Activated CD4-positive, alpha-beta T cell treated with anti-CD3 and anti-CD28 coated beads, Interleukin-2, Interleukin-4, amounts not matched to agents 100 ng/mL and 50 ng/mL, durations not matched to agents 16 hours and 8 hours (primary cell): ENCODE data around the gene CLDN17.

Source experiments
- DNase-seq: peaks from one replicate; pipeline ENCODE4 v3.0.0-alpha.2; 2020; ENCODE audit warnings: low spot score

CLDN17 gene, protein sequence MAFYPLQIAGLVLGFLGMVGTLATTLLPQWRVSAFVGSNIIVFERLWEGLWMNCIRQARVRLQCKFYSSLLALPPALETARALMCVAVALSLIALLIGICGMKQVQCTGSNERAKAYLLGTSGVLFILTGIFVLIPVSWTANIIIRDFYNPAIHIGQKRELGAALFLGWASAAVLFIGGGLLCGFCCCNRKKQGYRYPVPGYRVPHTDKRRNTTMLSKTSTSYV

DNA sequence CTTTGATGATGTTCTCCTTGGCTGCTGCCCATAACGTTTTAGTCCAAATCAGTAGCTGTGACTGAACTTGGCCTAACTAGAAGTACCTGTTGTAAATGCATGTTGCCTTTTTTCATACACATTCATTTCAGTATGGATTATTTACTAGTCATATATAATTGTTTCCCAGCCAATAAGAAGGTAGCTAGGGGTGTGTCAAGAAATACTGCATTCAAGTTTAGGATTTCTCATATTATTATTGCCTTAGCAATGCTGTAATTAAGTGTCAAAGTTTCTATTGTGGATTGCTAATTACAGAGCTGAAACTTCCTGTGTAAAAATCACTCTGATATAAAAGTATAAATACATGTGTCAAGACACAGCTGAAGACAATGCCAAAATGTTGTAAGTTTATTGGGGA is at the start of gene CLDN17:
CLDN17 (minus strand) TSS at position 101 of the 400 bp plus-strand sequence. CDS start 188 bp downstream, outside the sequence.
- DNase-seq: no peak

DNA sequence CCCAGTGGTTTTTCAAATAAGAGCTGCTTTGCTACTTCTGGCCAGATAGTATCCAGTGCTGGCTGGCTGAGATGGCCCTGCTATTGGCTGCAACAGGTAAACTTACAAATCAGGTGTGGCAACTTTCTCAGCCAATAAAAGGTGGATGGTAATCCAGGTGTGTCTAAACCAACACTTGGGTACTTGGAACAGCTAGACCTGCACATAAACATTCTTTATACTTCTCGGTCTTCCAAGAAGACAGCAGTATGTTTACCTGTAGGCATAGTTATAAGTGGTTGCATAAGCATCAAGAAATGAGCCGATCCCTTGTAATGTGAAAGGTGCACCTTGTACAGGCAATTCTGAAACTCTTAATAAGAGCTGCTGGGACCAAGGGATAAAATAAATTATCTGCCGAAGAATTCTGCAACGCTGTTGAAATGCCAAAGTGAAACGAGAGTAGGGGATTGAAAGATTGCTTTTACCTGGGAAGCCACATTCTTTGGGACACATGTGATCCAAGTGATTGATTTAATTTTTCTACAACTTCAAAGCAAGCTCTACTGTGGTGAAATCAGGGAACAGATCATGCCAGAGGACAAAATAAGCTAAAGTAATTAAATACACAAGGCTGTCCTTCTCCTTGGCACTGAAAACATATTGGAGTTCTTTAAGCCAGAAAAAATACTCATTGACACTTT is 49.6 kb upstream of the CLDN17 start, which contains the start of gene CLDN8:
CLDN8 (minus strand) TSS at position 57 of the 683 bp plus-strand sequence. CDS start 172 bp downstream, outside the sequence.
- no peak for DNase-seq

DNA sequence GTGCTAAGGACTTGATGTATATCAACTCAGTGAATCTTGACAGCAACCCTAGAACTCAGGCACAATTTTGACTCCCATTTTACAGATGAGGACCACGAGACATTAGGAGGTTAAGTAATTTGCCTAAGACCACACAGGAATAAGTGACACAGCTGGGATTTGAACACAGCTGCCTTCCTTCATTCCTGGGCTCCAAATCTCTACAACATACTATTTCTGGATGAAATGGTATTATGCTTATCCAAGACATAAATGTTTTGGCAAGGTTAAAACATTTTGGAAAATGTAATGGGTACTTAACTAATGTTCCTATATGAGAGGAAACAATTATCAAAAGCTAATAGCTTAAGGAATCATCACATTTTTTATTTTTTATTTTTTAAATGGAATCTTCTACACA is 44.5 kb upstream of the CLDN17 start:
- no peak for DNase-seq

DNA sequence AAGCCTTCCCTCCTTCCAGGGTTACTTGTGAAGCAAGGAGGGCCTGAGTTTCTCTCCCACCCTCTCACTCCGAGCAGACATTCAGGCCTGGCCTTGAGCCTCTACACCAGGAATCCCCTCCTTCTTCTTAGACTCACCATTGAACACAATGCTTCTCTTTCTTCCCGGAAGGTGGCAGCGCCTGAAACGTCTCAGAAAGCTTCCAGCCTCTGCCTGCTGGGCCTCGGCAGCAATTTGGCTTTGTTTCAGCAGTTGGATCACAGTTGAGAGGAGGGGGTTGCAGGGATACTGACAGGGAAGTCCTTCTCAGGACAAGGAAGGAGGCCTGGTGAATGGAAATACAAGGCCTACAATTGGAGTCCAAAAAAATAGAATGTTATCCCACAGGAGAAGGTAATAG is 43.0 kb upstream of the CLDN17 start:
- no peak for DNase-seq

DNA sequence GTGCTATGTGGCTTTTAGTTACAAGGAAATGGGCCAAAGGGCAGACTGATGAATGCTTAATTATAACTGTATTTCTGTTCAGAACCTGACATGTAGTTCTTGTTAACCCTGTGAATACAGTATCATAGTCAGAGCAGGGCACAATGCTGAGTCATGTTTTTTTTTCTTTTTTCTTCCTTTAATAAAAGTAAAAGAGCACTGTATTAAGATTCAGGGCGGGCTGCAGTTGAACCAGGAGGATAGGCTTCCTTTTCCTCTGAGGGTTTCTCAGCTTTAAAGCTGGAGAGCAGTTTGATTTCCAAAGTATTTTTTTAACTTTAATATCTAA is 40.6 kb upstream of the CLDN17 start:
- DNase-seq: no peak

DNA sequence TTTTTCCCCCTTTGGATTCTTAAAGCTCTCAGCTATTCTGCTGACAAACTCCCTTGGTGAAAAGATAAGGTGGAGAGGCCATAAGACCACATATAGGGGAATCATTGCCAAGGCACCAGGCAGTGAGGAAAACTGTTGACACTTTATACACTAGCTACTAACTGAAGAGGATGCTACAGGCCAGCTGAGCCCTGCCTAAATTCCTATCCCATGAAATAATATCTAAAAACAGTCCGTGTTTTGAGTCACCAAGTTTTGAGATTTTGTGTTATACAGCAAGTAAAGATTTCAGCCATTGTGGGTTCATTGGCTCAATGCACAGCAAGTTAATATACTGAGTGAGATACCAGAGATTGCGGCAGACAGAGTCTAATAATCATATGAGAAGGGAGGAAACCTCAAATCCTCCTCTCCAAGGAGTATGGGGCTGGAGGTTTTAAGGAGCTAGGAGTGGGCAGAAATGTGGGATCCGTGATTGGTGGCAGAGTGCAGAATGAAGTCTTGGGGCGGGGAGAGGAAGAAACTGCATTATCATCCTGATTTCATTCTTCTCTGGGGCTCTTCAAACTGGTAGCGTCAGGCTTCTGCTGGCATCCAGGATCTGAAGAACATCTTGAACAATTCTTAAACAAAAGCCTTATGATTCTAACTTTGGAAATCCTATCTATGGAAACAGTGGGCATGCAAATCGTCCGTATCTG is 40.1 kb upstream of the CLDN17 start:
- DNase-seq: no peak

DNA sequence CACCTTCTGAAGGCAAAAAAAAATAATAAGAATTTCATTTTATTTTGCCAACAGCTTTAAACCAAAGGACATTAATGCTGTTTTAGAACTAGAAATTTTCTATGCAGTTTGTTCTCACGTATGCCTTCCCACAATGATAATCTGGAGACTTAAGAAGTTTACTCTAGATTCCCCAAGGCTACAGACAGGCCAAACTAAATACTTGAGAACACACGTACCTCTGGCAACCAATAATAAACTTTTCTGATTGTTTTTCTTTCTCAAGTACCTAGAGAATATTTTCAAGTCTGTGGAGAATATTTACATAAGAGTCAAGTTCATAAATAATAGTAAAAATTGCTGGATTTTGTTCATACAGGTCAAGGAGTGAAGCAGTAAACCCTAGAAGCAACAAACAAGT is 33.4 kb upstream of the CLDN17 start:
- no peak for DNase-seq

DNA sequence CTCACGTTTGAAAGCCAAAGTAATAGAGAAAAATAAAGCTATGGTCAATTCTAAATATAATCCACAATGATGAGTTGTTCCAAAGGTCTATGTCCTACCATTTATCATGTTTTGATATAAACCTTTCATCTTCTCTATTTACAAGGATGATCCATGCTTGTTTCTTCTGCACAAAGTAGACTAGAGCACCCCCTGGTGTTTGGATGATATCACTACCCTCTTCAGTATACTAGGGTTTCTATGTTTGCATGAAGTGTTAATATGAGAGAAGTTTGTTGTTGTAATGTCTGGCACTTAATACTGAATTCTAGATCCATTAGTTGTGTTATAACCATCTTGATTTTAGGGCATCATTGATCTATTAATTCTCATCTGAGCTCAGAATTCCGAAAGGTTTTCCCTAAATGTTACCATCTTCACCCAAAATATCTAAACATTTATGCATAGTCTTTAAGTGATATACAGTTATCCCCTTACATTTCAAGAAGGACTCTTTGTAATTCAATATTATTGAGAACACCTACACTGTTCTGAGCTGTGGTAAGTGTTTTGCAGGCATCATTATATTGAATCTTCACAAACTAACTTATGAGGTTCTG is 28.2 kb upstream of the CLDN17 start:
- peak; percentile 33 for DNase-seq

DNA sequence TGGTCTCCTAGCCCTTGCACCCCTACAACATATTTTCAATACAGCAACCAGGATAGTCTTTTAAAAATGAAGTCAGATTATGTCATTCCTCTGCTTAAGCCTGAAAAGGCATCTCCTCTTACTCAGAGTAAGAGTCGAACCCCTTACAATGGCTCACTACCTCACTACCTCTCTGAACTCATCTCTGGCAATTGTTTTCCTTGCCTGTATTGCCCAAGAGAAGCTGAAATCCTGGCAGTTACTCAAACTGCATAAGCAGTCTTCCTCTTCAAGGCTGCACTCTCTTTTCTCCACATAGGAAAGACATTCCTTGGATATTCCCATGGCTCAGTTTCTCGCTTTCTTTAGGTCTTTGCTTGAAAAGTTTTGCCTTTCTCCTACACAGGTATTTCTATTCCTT is 26.6 kb upstream of the CLDN17 start:
- DNase-seq: no peak

DNA sequence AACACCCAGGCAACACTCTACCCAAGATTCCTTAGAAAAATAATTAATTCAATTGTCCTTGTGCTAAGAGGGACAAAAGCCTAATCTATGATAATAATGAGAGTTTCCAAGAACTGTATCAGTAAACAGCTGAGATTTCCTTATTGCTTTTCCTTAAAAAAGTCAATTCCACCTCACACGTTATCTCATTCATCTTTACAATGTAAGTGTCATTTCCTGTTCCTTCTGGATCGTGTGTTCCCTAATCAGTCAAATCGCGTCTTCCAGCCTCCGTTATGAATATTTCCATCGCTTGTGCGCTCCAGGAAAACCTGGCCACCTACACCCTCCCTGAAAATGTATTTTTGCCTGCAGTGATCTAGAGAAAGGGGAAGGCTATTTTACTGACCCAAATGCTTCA is 23.9 kb upstream of the CLDN17 start:
- DNase-seq: no peak

DNA sequence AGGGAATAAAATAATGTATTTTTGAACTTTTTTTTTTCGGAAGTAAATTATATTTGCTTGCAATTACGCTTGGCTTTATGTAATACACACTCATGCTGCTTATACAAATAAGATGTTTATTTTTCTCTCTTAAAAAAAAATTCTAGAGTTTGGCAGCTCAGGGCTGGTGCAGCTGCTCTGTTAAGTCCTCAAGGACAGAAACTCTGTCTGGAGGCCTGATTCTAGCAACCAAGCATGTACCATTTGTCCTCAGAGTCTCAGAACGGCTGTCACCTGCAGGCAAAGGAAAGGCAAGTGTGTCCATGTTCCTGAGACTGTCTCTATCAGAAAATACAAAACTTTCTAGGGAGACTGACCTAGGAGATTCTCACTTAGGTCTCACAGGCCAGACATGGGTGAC is 23.2 kb upstream of the CLDN17 start:
- no peak for DNase-seq

DNA sequence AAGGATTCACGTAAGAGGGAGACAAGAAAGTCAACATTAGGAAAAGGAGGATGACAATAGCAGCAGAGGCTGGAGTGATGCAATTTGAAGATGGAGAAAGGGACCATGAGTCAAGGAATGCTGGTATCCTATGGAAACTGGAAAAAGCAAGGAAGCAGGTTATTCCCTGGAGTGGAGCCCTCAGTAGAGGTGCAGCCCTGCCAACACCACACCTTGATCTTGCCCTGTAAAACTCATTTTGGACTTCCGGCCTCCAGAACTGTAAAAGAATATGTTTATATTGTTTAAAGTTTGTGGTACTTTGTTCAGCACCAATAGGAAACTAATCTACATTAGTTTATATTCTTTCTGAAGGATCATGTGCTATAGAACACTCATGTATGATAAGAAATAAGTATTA is 19.6 kb upstream of the CLDN17 start:
- DNase-seq: no peak

DNA sequence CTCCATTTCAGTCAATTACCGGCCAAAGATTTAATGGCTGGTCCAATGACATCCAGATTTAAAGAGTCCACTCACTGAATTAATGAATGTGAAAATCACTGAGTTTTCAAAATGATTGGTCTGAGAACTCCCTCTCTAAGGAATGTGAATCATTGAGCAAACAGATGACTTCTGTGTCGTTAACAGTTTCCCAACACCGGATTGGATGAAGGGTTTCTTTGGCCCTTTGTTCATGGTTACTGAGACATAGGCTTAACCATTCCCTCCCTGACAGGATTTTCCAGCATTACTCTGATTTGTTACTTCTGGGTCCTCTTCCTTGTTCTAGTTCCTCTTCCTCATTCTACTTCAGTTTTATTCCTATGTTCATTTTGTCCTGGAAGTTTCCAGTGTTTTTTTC is 1.5 kb upstream of the CLDN17 start:
- DNase-seq: no peak

DNA sequence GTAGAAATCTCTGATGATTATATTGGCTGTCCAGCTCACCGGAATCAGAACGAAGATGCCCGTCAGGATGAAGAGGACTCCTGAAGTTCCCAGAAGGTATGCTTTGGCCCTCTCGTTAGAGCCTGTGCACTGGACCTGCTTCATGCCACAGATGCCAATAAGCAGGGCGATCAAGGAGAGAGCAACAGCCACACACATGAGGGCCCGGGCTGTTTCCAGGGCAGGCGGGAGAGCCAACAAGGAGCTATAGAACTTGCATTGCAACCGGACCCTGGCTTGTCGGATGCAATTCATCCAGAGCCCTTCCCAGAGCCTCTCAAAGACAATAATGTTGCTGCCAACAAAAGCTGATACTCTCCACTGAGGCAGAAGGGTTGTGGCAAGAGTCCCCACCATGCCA is 434 bp downstream of the CLDN17 start:
- no peak for DNase-seq

DNA sequence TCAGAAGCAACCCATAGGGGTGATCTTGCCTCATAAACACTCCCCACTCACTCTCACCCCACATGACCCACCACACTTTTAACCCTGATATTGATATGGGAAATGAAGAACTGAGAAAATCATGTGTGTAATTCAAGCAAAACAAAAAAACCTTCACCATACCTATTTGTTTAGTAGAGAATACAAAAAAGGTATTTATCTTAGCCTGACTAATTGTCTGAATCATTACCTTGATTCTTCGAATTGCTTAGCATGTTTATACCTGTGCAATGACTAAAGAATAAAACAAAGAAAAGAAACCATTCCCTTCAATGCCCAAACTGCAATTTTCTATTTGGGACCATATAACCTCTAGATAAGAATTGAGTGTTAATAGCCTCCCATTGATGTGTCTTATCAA is 1.8 kb downstream of the CLDN17 start:
- no peak for DNase-seq

DNA sequence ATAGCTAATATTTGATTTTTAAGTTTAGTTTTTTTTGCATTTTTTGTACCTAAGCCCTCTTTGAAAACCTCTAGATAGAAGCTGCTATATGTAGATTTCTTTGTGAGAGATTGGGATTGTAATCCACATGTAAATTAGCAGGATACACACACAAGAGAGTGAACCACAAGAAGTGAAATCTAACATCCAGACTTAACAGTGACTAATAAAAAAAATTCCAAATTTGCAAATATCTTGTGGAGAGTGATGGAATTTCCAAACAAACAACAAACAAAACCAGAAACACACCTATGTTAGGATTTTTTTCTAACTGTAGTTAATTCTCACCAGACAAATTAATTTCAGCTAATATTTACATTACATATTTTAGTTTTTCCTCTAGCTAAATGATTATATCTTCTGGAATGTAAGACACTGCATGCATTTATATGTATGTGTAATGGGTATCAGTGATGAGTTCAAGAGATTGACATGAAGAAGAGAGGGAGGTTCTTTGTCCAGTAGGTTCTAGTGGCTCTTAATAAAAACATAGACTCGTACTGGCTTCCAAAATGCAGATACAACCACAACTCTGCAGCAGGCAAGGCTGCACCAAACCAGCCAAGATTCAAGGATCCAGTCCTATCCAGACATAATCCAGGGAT is 12.8 kb downstream of the CLDN17 start:
- DNase-seq: no peak

DNA sequence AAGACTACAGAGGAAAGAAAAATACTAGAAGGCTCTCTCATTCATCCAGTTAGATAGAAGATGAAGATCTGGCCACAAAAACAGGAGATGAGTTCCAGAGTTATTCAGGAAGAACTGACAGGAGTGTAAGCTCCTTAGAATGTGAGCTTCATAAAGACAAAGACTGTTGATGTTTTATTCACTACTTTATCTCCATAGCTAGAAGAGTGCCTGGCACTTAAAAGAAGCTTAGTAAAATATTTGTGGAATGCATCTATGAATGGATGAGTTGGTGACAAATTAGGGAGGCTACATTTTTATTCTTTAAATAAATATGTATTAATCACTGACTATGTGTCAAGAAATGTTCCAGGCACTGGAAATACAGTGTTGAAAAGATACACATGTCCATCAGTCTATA is 13.8 kb downstream of the CLDN17 start:
- no peak for DNase-seq

DNA sequence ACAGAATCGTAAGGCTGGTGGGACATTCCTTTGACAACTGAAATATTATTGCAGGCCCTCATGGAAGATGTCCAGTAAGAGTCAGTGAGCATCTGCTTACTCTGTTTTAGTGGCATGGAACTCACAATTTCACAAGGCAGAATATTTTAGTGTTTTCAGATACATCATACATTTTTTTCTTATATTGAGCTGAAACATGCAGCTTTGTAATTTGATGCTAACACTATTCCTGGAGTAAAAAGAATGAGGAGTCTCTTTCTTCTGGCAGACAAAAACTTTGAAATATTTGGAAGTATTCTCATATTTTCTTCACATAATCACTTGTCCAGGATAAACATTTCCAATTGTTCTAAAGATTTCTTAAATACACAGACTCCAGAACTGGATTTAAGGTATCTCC is 17.7 kb downstream of the CLDN17 start:
- DNase-seq: no peak

DNA sequence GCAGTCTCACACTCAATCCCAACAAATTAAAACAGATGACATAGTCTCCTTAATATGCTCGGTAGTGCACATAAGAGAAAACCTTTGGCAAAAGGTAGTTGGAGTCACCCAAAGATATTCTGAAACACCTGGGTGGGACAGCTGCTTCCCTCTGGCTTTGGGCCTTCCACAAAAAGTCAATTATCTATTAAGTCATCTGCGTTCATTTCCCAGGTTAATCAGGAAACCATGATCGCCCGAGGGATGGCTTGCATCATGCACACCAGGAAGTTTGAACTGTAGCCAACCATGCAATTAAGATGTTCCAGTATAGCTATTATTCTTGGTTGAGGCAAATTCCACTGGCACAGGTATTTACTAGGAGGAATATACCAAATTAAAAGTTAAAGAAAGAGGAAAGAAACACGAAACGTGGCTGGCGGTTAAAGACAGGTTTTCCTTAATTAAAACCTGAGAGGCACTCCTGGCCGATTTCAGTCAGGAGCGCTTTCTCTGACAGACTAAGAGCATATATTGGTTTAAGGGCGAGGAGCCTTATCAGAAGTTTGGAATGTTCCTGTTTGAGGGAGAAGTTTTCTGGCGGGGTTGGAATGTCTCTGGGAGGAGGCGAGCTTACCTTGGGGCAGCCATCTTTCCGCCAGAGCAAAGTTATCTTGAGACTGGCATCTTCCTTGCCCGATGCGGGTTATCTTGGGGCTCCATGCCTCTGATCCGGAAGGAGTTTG is 19.9 kb downstream of the CLDN17 start:
- DNase-seq: no peak

DNA sequence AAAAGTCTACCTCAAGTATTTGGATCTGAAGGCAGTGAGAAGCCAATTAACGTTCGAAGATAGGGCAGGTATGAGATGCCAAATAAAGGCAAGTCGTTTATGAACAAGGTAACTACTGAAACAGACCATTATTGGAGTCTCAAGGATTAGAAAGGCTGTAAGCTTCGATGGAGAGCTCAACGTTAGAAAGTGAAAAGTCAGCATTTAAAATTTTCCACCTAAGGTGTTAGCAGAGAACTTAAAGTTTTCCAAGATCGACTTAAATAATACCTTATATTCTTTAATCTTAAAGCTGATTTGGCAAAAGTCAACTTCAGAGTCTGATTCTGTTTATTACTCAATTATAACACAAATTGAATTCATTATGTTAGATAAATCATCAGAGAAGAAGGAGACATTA is 28.1 kb downstream of the CLDN17 start:
- no peak for DNase-seq

DNA sequence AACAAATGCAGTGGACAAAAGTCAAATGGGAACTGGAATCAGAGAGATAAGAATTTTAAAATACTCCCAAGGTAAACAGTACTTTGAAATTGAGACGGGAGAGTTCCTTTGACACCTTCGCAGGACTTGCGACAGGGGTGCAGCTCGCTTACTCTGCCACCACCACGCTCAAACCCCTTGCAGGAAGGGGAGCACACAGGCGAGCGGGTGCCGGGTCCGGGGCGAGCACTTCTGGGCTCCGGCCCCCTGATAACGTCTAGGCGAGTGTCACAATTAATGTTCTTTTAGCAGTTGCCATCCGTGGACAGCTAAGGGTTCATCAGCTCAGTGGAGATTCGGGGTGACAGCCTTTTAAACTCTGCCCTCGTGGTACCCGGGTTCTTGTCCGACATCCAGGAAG is 37.4 kb downstream of the CLDN17 start:
- DNase-seq: no peak

DNA sequence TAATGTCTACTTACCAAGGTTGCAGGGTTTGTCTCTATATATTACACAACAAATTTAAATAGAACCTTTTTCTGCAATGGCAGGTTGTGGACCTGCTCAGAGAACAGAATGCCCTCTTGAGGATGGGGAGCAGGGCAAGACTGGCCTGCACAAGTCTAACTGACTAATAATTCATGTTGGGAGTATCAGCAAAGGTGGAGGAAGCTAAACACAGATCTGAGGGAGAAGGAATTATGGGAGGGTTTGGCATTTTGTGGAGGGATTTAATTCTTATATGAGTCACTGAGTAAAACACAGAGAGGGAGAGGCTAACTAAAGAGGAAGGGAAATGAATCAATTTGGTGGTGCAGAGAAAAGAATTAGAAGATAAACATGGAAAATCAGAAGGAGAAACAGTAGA is 40.0 kb downstream of the CLDN17 start:
- DNase-seq: no peak
